ENCODE data around the gene CAV1. TPM values are rescaled to one million over a fixed set of nuclear protein-coding genes. Genes with fewer than 3 reads are reported as not detected.

The CAV1 gene
- total RNA-seq, 4 donors from 2014 or later, result 183 to 351 (median 300) TPM

DNA sequence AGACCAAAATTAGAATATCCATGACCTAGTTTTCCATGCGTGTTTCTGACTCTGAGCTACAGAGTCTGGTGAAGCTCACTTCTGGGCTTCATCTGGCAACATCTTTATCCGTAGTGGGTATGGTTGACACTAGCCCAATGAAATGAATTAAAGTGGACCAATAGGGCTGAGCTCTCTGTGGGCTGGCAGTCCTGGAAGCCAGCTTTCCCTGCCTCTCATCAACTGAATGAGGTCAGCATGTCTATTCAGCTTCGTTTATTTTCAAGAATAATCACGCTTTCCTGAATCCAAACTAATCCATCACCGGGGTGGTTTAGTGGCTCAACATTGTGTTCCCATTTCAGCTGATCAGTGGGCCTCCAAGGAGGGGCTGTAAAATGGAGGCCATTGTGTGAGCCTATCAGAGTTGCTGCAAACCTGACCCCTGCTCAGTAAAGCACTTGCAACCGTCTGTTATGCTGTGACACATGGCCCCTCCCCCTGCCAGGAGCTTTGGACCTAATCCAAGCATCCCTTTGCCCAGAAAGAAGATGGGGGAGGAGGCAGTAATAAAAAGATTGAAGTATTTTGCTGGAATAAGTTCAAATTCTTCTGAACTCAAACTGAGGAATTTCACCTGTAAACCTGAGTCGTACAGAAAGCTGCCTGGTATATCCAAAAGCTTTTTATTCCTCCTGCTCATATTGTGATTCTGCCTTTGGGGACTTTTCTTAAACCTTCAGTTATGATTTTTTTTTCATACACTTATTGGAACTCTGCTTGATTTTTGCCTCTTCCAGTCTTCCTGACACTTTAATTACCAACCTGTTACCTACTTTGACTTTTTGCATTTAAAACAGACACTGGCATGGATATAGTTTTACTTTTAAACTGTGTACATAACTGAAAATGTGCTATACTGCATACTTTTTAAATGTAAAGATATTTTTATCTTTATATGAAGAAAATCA, 35.5 kb downstream of the CAV1 start:
- H3K4me3 ChIP-seq, result no peak overlapping the region
- DNase-seq, result peak; percentile 44 to 46
- H3K36me3 ChIP-seq, result no peaks in the 10 kb centered on the region
- intact Hi-C loops (cut with DNase I; ENCODE audit: low total_unique reads), result no loop called here
- no peaks in the 10 kb centered on the region for H3K27me3 ChIP-seq
- no peaks in the 10 kb centered on the region for H3K9me3 ChIP-seq
- peak overlapping the region; percentile 55 to 67 for H3K27ac ChIP-seq
- peaks cover 3 to 6% of the 10 kb centered on the region in 2 donors for H3K4me1 ChIP-seq
- TF ChIP-seq POLR2A (IDR thresholded peaks at IDR 0.05), result no peak
- TF ChIP-seq, protein P1, sequence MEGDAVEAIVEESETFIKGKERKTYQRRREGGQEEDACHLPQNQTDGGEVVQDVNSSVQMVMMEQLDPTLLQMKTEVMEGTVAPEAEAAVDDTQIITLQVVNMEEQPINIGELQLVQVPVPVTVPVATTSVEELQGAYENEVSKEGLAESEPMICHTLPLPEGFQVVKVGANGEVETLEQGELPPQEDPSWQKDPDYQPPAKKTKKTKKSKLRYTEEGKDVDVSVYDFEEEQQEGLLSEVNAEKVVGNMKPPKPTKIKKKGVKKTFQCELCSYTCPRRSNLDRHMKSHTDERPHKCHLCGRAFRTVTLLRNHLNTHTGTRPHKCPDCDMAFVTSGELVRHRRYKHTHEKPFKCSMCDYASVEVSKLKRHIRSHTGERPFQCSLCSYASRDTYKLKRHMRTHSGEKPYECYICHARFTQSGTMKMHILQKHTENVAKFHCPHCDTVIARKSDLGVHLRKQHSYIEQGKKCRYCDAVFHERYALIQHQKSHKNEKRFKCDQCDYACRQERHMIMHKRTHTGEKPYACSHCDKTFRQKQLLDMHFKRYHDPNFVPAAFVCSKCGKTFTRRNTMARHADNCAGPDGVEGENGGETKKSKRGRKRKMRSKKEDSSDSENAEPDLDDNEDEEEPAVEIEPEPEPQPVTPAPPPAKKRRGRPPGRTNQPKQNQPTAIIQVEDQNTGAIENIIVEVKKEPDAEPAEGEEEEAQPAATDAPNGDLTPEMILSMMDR (IDR thresholded peaks at IDR 0.05), result no peak

DNA sequence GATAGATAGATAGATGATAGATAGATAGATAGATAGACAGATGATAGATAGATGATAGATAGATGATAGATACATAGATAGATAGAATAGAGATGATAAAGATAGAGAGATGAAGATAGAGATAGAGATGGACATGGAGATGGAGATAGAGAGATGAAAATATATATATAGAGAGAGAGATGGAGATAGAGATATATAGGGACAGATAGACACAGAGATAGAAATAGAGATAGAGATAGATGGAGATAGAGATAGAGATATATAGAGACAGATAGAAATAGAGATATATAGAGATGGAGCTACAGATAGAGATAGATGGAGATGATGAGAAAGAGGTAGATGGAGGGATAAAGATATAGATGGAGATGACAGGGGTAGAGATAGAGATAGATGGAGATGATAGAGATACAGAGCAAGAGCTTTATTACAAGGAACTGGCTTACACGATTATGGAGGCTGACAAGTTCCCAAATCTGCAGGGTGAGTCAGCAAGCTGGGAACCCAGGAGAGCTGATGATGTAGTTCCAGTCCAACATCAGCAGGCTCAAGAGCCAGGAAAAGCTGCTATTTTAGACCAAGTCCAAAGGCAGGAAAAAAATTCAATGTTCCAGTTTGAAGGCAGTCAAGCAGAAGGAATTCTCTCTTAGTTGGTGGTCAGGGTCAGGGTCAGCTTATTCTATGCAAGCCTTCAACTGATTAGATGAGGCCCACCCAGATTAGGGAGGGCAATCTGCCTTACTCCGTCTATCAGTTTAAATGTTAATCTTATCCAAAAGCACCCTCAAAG, 37.1 kb downstream of the CAV1 start:
- H3K4me3 ChIP-seq, result no peak overlapping the region
- no peaks in the 10 kb centered on the region for H3K9me3 ChIP-seq
- intact Hi-C loops (cut with DNase I; ENCODE audit: low total_unique reads), result no loop called here
- no peaks in the 10 kb centered on the region for H3K36me3 ChIP-seq
- H3K4me1 ChIP-seq, result peaks cover 3 to 6% of the 10 kb centered on the region in 2 donors
- TF ChIP-seq, protein P1 (IDR thresholded peaks at IDR 0.05), result no peak
- TF ChIP-seq POLR2A (IDR thresholded peaks at IDR 0.05), result no peak
- peak in 1 of 2 donors; percentile 45 for DNase-seq
- H3K27me3 ChIP-seq, result no peaks in the 10 kb centered on the region
- H3K27ac ChIP-seq, result no peak overlapping the region

DNA sequence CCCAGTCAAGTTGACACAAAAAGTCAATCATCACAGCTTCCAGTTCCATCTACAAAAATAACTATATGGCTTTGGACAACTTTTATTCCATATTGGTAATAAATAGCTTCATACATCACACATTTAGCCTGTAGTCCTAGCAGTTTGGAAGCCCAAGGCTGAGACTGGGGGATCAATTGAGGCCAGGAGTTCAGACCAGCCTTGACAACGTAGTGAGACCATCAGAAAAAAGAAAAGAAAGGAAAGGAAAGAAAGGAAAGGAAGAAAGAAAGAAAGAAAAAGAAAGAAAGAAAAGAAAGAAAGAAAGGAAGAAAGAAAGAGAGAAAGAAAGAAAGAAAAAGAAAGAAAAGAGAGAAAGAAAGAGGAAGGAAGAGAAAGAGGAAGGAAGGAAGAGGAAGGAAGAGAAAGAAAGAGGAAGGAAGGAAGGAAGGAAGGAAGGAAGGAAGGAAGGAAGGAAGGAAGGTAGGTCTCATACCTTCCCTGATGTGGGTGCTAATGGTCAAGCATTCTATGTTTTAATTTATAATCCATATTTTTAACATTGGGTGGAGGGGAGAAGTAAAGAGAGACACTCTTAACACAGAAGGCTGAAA, 37.8 kb downstream of the CAV1 start:
- Histone ChIP-seq H3K9me3 (no peaks in the 10 kb centered on the region), H3K27me3 (no peaks in the 10 kb centered on the region), H3K4me3 (no peak overlapping the region), H3K36me3 (no peaks in the 10 kb centered on the region), H3K4me1 (peaks cover 3 to 6% of the 10 kb centered on the region in 2 donors), H3K27ac (no peak overlapping the region)
- intact Hi-C loops (cut with DNase I; ENCODE audit: low total_unique reads), result no loop called here
- no peak for DNase-seq
- no peak for TF ChIP-seq POLR2A (IDR thresholded peaks at IDR 0.05)
- TF ChIP-seq, protein P1 (IDR thresholded peaks at IDR 0.05), result no peak

DNA sequence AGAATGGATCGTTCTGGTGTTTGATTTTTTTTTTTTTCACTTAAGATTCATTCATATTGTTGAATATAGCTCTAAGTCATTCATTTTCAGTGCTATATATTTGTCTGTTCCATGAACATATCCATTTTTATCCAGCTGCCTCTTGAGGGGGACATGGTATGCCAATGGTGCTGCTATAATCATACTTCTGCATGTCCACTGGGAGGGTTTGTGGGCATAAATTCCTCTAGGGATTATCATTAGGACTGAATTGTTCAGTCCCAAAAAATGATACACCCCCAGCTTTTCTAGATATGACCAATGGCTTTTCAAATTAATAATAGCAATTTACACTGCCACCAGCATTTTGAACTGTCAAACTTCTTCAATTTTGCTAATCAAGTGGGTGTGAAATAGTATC, 41.1 kb downstream of the CAV1 start:
- H3K36me3 ChIP-seq, result no peaks in the 10 kb centered on the region
- DNase-seq, result no peak
- no peaks in the 10 kb centered on the region for H3K9me3 ChIP-seq
- no peak overlapping the region for H3K27ac ChIP-seq
- intact Hi-C loops (cut with DNase I; ENCODE audit: low total_unique reads), result no loop called here
- no peaks in the 10 kb centered on the region for H3K27me3 ChIP-seq
- TF ChIP-seq, protein P1 (IDR thresholded peaks at IDR 0.05), result no peak
- TF ChIP-seq POLR2A (IDR thresholded peaks at IDR 0.05), result no peak
- H3K4me1 ChIP-seq, result no peaks in the 10 kb centered on the region
- H3K4me3 ChIP-seq, result no peak overlapping the region
